ENCODE measurements around the gene ZMYM4.

DNA sequence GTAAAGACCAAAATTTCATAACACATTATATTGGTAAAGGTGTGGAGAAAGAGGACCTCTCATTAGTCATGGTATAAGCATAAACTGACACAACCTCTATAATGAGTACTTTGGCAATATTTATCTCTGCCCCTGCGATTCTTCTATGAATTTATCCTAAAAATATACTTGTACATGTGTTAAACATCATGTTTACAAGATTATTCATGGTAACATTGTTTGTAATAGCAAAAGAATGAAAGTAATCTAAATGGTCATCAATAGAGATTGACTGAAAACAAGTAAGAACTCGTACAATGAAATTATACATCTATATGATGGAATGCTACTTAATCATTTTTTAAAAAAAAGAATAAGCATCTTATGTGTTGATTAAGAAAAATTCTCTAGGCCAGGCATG, 192.3 kb downstream of the ZMYM4 start:
- no peak for TF ChIP-seq EZH2 (IDR thresholded peaks at IDR 0.05; ENCODE audit: borderline replicate concordance, insufficient read depth, low read length, poor library complexity, severe bottlenecking)
- TF ChIP-seq, protein P1, sequence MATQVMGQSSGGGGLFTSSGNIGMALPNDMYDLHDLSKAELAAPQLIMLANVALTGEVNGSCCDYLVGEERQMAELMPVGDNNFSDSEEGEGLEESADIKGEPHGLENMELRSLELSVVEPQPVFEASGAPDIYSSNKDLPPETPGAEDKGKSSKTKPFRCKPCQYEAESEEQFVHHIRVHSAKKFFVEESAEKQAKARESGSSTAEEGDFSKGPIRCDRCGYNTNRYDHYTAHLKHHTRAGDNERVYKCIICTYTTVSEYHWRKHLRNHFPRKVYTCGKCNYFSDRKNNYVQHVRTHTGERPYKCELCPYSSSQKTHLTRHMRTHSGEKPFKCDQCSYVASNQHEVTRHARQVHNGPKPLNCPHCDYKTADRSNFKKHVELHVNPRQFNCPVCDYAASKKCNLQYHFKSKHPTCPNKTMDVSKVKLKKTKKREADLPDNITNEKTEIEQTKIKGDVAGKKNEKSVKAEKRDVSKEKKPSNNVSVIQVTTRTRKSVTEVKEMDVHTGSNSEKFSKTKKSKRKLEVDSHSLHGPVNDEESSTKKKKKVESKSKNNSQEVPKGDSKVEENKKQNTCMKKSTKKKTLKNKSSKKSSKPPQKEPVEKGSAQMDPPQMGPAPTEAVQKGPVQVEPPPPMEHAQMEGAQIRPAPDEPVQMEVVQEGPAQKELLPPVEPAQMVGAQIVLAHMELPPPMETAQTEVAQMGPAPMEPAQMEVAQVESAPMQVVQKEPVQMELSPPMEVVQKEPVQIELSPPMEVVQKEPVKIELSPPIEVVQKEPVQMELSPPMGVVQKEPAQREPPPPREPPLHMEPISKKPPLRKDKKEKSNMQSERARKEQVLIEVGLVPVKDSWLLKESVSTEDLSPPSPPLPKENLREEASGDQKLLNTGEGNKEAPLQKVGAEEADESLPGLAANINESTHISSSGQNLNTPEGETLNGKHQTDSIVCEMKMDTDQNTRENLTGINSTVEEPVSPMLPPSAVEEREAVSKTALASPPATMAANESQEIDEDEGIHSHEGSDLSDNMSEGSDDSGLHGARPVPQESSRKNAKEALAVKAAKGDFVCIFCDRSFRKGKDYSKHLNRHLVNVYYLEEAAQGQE (IDR thresholded peaks at IDR 0.05; ENCODE audit: borderline replicate concordance): no peak
- TF ChIP-seq RAD21 (conservative IDR thresholded peaks at IDR 0.05): no peak
- TF ChIP-seq, protein P2, sequence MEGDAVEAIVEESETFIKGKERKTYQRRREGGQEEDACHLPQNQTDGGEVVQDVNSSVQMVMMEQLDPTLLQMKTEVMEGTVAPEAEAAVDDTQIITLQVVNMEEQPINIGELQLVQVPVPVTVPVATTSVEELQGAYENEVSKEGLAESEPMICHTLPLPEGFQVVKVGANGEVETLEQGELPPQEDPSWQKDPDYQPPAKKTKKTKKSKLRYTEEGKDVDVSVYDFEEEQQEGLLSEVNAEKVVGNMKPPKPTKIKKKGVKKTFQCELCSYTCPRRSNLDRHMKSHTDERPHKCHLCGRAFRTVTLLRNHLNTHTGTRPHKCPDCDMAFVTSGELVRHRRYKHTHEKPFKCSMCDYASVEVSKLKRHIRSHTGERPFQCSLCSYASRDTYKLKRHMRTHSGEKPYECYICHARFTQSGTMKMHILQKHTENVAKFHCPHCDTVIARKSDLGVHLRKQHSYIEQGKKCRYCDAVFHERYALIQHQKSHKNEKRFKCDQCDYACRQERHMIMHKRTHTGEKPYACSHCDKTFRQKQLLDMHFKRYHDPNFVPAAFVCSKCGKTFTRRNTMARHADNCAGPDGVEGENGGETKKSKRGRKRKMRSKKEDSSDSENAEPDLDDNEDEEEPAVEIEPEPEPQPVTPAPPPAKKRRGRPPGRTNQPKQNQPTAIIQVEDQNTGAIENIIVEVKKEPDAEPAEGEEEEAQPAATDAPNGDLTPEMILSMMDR (IDR thresholded peaks at IDR 0.05; ENCODE audit: poor library complexity, severe bottlenecking): no peak
- no peak for TF ChIP-seq SMC3 (conservative IDR thresholded peaks at IDR 0.05; ENCODE audit: poor library complexity)
- TF ChIP-seq POLR2AphosphoS5 (IDR thresholded peaks at IDR 0.05): no peak
- TF ChIP-seq EP300 (conservative IDR thresholded peaks at IDR 0.05; ENCODE audit: poor library complexity, severe bottlenecking): no peak
- TF ChIP-seq TAF1 (IDR thresholded peaks at IDR 0.05; ENCODE audit: low read depth): no peak

Measured in neural cell (in vitro differentiated cells).